GM18951 (cell line): ENCODE measurements around the gene CDKL1.
"Not testable (repeated sequence)": the region's sequence is repeated elsewhere in the genome, so short reads cannot be mapped to it uniquely, and the experiment has no call there.

Experiments
- POLR2A ChIP-seq: IDR thresholded peaks from 4 replicates; pipeline ENCODE4 v1.6.1; 2011; ENCODE audit warnings: mild to moderate bottlenecking; ENCODE audit not compliant: insufficient read length, insufficient read depth; ENCODE audit errors: extremely low read depth
- in situ Hi-C: fragments of 300-500 bp; cut with MboI; formaldehyde crosslinking; loops from one replicate; pipeline ENCODE4 v1.12.0; 2022; ENCODE audit warnings: low sequenced_read_pairs, mixed read lengths, inconsistent platforms; ENCODE audit not compliant: unreplicated experiment

The CDKL1 gene

GRCh38 chr14:50379563-50379962, 17.1 kb downstream of the CDKL1 start:
- TF ChIP-seq POLR2A = no peak
- in situ Hi-C loops = no loop called here

DNA sequence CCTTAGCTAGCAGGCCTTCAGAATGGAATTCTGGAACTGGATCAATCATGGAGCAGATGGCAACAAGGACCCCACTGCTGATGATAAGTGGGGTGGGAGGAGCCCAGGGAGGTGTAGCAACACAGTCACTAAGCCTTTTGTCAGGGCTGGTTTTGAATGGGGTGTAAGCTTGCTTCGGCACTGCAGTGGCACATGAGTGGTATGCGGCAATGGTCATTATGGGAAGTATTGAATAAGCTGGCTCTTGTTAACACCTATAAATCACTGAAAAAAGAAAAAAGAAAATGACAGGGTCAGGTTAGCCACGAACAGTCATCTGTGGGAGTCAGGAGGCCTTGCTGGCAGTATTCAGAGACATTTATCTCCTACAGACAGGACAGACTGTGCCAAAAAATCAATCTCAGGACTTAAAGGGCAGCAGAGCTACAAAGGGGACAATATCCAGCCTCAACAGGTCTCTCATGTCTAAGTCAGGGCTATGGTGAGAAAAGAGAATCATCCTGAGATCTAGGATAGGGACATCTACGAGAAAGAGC, 19.1 kb downstream of the CDKL1 start:
- in situ Hi-C loops = no loop called here
- no peak for TF ChIP-seq POLR2A

DNA sequence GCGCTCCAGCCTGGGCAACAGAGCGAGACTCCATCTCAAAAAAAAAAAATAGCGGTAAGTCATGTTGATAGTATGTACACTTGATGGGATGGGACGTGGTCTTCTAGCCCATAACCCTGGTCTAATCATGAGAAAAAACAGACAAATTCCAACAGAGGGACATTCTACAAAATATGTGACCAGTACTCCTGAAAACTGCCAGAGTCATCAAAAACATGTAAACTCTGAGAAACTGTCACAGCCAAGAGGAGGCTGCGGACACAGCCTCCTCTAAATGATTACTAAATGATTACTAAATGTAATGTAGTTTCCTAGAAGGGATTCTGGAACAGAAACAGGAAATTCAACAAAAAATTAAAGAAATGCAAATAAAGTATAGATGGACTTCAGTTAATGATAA, 20.9 kb downstream of the CDKL1 start:
- in situ Hi-C loops = no loop called here
- no peak for TF ChIP-seq POLR2A

DNA sequence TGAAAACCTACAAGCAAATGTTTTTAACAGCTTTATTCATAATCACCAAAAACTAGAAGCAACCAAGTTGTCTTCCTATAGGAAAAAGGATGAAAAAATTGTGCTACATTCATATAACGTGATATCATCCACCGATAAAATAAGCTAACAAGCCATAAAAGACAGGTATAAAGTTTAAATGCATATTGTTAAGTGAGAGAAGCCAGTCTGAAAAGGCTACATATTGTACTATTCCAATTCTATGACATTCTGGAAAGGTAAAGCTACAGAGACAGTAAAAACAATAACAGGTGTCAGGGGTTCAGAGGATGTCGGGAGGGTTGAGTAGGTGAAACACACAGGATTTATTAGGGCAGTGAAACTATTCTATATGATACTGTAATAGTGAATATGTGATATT, 22.7 kb downstream of the CDKL1 start:
- no peak for TF ChIP-seq POLR2A
- in situ Hi-C loops = no loop called here

- TF ChIP-seq POLR2A = no peak
- in situ Hi-C loops = no loop called here
These were observed 25.1 kb downstream of the CDKL1 start for GRCh38 chr14:50371546-50371945.

- no peak for TF ChIP-seq POLR2A
These were observed 30.1 kb downstream of the CDKL1 start for GRCh38 chr14:50366589-50366988.

DNA sequence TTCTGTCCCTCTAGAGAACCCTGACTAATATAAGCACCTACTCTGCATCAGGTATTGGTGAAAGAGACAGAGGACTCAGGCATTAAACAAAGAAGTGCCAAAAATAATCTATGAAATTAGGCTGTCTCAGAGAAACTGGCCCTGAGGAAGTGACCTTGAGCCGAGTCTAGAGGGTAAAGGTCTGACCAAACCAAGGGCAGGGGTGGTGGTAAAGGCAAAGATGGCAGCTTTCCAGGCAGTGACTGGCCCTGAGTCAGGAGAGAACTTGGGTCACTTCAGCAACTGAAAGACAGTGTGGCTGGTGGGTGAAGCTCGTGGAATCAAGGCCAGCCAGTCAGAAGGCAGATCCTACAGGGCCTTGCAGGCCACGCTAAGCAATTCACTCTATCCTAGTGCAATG, 30.6 kb downstream of the CDKL1 start:
- TF ChIP-seq POLR2A = no peak
- in situ Hi-C loops = no loop called here

More at GRCh38 chr14:50366589-50366988, 30.1 kb downstream of the CDKL1 start:
- in situ Hi-C loops = no loop called here

- in situ Hi-C loops = not testable (repeated sequence)
These were observed 31.1 kb downstream of the CDKL1 start for GRCh38 chr14:50365572-50365971.

- TF ChIP-seq POLR2A = no peak
- in situ Hi-C loops = no loop called here
These were observed 31.9 kb downstream of the CDKL1 start for GRCh38 chr14:50364792-50365191.

GRCh38 chr14:50363714-50364111, 33.0 kb downstream of the CDKL1 start:
- peak; percentile 46 for TF ChIP-seq POLR2A
- in situ Hi-C loops = no loop called here

DNA sequence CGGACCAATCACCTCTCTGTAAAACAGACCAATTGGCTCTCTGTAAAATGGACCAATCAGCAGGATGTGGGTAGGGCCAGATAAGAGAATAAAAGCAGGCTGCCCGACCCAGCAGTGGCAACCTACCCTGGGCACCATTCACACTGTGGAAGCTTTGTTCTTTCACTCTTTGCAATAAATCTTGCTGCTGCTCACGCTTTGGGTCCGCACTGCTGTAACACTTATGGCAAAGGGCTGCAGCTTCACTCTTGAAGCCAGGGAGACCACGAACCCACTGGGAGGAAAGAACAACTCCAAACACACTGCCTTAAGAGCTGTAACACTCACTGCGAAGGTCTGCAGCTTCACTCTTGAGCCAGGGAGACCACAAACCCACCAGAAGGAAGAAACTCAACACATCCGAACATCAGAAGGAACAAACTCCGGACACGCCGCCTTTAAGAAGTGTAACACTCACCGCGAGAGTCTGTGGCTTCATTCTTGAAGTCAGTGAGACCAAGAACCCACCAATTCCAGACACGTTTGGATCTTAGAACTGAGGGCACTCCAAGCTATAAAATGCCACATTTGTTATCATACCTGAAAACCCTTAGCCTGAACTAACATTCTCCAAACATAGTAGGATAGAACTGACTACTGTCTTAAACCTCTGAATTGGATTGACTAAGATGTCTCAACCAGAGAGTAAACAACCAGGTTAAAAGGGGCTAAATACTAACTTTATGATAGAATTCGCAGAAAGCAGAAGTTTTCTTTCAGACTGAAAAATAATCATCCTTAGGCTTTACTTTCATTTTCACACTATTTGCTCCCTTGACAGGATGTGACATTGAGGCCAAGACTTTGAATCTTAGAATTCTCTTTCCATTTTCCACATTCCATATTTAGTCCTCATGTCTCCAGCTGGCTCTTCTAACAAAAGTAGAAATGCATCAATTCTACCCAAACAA, 33.6 kb downstream of the CDKL1 start:
- peak; percentile 45 for TF ChIP-seq POLR2A
- in situ Hi-C loops = no loop called here

- in situ Hi-C loops = not testable (repeated sequence)
These were observed 34.9 kb downstream of the CDKL1 start for GRCh38 chr14:50361473-50362403.

- TF ChIP-seq POLR2A = no peak
- in situ Hi-C loops = no loop called here
These were observed 35.8 kb downstream of the CDKL1 start for GRCh38 chr14:50360851-50361250.
